ENCODE results near the gene APC2.

DNA sequence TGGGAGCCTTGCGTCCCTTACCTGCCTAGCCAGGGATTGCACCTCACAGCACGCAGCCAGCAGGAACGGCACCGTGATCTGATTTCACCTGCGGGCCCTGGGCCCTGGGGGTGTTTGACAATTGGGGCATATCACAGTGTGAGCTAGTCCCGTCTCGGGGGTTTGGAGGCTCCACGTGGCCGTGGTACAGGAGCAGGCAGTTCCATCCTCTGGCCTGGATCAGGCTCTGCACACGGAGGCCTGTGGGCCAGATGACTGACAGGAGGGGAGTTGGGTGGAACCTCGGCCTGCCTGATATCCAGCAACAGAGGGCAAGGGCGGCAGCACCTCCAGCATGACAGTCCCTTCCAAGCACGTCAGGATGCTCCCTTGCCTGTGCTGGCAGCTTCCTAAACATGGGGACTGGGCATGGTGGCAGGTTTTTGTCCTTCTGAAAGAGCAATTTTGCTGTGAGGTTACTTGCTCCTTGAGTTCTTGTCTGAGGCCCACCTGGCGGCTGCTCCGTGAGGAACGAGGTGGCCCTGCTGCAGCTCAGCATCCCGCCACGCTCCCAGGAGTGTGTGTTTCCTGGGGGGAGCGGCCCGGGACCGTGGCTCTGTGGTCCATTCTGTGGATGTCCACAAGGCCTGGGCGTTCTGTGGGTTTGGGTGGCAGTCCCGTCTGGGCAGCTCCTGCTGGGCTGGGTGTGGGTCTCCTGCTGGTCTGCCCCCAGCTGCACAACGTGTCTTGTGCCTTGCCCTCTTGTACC lies 18.0 kb upstream of the APC2 start:
- TF ChIP-seq, protein P1, sequence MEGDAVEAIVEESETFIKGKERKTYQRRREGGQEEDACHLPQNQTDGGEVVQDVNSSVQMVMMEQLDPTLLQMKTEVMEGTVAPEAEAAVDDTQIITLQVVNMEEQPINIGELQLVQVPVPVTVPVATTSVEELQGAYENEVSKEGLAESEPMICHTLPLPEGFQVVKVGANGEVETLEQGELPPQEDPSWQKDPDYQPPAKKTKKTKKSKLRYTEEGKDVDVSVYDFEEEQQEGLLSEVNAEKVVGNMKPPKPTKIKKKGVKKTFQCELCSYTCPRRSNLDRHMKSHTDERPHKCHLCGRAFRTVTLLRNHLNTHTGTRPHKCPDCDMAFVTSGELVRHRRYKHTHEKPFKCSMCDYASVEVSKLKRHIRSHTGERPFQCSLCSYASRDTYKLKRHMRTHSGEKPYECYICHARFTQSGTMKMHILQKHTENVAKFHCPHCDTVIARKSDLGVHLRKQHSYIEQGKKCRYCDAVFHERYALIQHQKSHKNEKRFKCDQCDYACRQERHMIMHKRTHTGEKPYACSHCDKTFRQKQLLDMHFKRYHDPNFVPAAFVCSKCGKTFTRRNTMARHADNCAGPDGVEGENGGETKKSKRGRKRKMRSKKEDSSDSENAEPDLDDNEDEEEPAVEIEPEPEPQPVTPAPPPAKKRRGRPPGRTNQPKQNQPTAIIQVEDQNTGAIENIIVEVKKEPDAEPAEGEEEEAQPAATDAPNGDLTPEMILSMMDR (IDR thresholded peaks at IDR 0.05; ENCODE audit: low read depth, low read length, poor library complexity, severe bottlenecking), result no peak
- TF ChIP-seq EZH2phosphoT487 (IDR thresholded peaks at IDR 0.05; ENCODE audit: borderline replicate concordance, low read length), result no peak

Data from DOHH2 (cell line).